Panc1 (cell line): Measurements from ENCODE around the gene TLE4. TPM values are rescaled to one million over a fixed set of nuclear protein-coding genes. Genes with fewer than 3 reads are reported as not detected.

Source experiments
- ATAC-seq: fragments of 200-7000 bp; cut with Tn5 transposase; 2 replicates; pipeline ENCODE4 v1.9.1; 2020; ENCODE audit warnings: mild to moderate bottlenecking, moderate library complexity
- BruUV-seq: library from RNA; stranded (reverse); fragments of 400-500 nt; replicated peaks from 2 replicates; lab custom pipeline; 2021; lab: Mats Ljungman, UMichigan
- CTCF ChIA-PET: fragments of 300-600 bp; sonication (Branson Sonifier 250); formaldehyde crosslinking; loops from one replicate; lab custom pipeline; 2022; ENCODE audit warnings: antibody characterized with exemption; lab: Charles Lee
- POLR2A ChIA-PET: fragments of 300-600 bp; sonication (Branson Sonifier 250); formaldehyde crosslinking; loops from one replicate; lab custom pipeline; 2022; ENCODE audit warnings: antibody characterized with exemption; lab: Charles Lee
- DNase-seq: peaks from one replicate; pipeline ENCODE4 v3.0.0-alpha.2; 2010; ENCODE audit warnings: low read depth, low spot score
- H3K27ac ChIP-seq: 2 replicates; pipeline ENCODE4 v1.5.1; 2011; ENCODE audit warnings: mild to moderate bottlenecking, low read length, inconsistent platforms
- H3K27me3 ChIP-seq: fragments of 200-500 bp; sonication (Bioruptor generic); 2 replicates; pipeline ENCODE4 v1.6.0; 2014; ENCODE audit warnings: low read length, inconsistent platforms; ENCODE audit not compliant: control insufficient read depth, insufficient read depth
- H3K36me3 ChIP-seq: fragments of 200-500 bp; sonication (Bioruptor generic); 2 replicates; pipeline ENCODE4 v1.5.1; 2014; ENCODE audit warnings: inconsistent platforms, mild to moderate bottlenecking, low read length, moderate library complexity; ENCODE audit not compliant: control insufficient read depth, insufficient read depth
- H3K4me1 ChIP-seq: 2 replicates; pipeline ENCODE4 v1.5.1; 2011; ENCODE audit warnings: inconsistent platforms, mild to moderate bottlenecking, low read length, moderate library complexity; ENCODE audit not compliant: control insufficient read depth, insufficient read depth
- H3K4me3 ChIP-seq, 2 experiments: 2 replicates each; pipeline ENCODE4 v1.5.1; 2011 to 2012; ENCODE audit warnings: low read depth in 2 of 2, low read length in 2 of 2, mild to moderate bottlenecking in 2 of 2, inconsistent platforms in 1 of 2, moderate library complexity in 1 of 2
- H3K9me3 ChIP-seq: fragments of 200-500 bp; sonication (Bioruptor generic); 2 replicates; pipeline ENCODE4 v1.5.1; 2014; ENCODE audit warnings: low read depth, mild to moderate bottlenecking, inconsistent platforms, low read length, moderate library complexity; ENCODE audit not compliant: control insufficient read depth, insufficient read depth
- CTCF ChIP-seq: fragments of 450-650 bp; IDR thresholded peaks from 2 replicates; pipeline ENCODE4 v1.5.1; 2017; ENCODE audit warnings: mild to moderate bottlenecking
- POLR2AphosphoS5 ChIP-seq: IDR thresholded peaks from 2 replicates; pipeline ENCODE4 v1.6.1; 2012; ENCODE audit warnings: mild to moderate bottlenecking, low read depth, low read length, moderate library complexity
- REST ChIP-seq, 2 experiments: IDR thresholded peaks; 2 replicates each; pipeline ENCODE4 v1.6.1; 2011 to 2012; ENCODE audit warnings: low read depth in 2 of 2, control low read depth in 1 of 2, low read length in 1 of 2, mild to moderate bottlenecking in 1 of 2, moderate library complexity in 1 of 2; ENCODE audit not compliant: insufficient read depth in 1 of 2
- SIN3A ChIP-seq: IDR thresholded peaks from 2 replicates; pipeline ENCODE4 v1.6.1; 2012; ENCODE audit warnings: low read depth, mild to moderate bottlenecking, low read length, moderate library complexity, borderline replicate concordance; ENCODE audit not compliant: insufficient read depth
- TCF7L2 ChIP-seq: IDR thresholded peaks from 2 replicates; pipeline ENCODE4 v1.6.1; 2011; ENCODE audit warnings: mild to moderate bottlenecking, low read depth, low read length, inconsistent platforms
- in situ Hi-C: cut with HindIII; loops from 2 replicates; pipeline ENCODE4 v1.10.0; 2016; ENCODE audit warnings: low sequenced_read_pairs, low pct_unique_long_range_greater_than_20kb
- intact Hi-C: fragments of 100-400 bp; cut with micrococcal nuclease; formaldehyde crosslinking; loops from one replicate; pipeline ENCODE4 v1.10.0; 2022; ENCODE audit not compliant: unreplicated experiment
- total RNA-seq: library from RNA; stranded (reverse); gene quantifications from one replicate; pipeline ENCODE4 v1.2.1, GENCODE V29; 2021; ENCODE audit not compliant: unreplicated experiment

TLE4 gene
- total RNA-seq, 1 experiment from 2014 or later = 8.7 TPM

GRCh38 chr9:79766091-79766490 is 194.3 kb downstream of the TLE4 start:
- Histone ChIP-seq H3K9me3 (no peaks in the 10 kb centered on the region), H3K27me3 (no peaks in the 10 kb centered on the region), H3K4me3 (no peak overlapping the region), H3K36me3 (no peaks in the 10 kb centered on the region), H3K27ac (no peak overlapping the region), H3K4me1 (no peaks in the 10 kb centered on the region)
- no TSS peak for BruUV-seq
- in situ Hi-C loops (no loop called here), intact Hi-C loops (no loop called here)
- DNase-seq = no peak
- TF ChIP-seq TCF7L2 (no peak), REST (IDR thresholded peaks at IDR 0.05; ENCODE audit: insufficient read depth in 1 of 2, low read depth in 2 of 2, low read length in 1 of 2) (no peak), SIN3A (no peak)
- POLR2A ChIA-PET = no interaction called here
- ATAC-seq = no peak
- CTCF ChIA-PET = no interaction called here

GRCh38 chr9:79768194-79768593 is 196.4 kb downstream of the TLE4 start:
- Histone ChIP-seq H3K9me3 (no peaks in the 10 kb centered on the region), H3K4me1 (no peaks in the 10 kb centered on the region), H3K27me3 (no peaks in the 10 kb centered on the region), H3K36me3 (no peaks in the 10 kb centered on the region), H3K27ac (no peak overlapping the region), H3K4me3 (no peak overlapping the region)
- ChIA-PET POLR2A (no interaction called here), CTCF (no interaction called here)
- intact Hi-C loops = no loop called here
- BruUV-seq = no TSS peak
- no peak for ATAC-seq
- in situ Hi-C loops = no loop called here
- no peak for DNase-seq
- TF ChIP-seq SIN3A (no peak), CTCF (no peak), POLR2AphosphoS5 (no peak), TCF7L2 (no peak), REST (IDR thresholded peaks at IDR 0.05; ENCODE audit: insufficient read depth in 1 of 2, low read depth in 2 of 2, low read length in 1 of 2) (no peak)
